Fibroblast of the aortic adventitia (primary cell): ENCODE measurements around the gene PGAM5. TPM values are rescaled to one million over a fixed set of nuclear protein-coding genes. Genes with fewer than 3 reads are reported as not detected.

Source experiments
- DNase-seq: peaks from one replicate; pipeline ENCODE4 v3.0.0-alpha.2; 2010; ENCODE audit warnings: low read depth
- H3K4me3 ChIP-seq: 2 replicates; pipeline ENCODE4 v1.5.1; 2011; ENCODE audit warnings: low read depth, mild to moderate bottlenecking, control low read depth, low read length, moderate library complexity
- total RNA-seq: library from RNA; depleted of rRNA; stranded (reverse); fragments of >200 nt; gene quantifications from 2 replicates; pipeline ENCODE4 v1.2.3, GENCODE V29; 2012; ENCODE audit warnings: low replicate concordance
- TF ChIP-seq, protein P1 (sequence below): IDR thresholded peaks from 2 replicates; pipeline ENCODE4 v1.5.1; 2011; ENCODE audit warnings: mild to moderate bottlenecking, low read length, control low read depth, inconsistent platforms; ENCODE audit not compliant: insufficient read depth

PGAM5 gene
- total RNA-seq, 1 donor: 22.4 TPM

DNA sequence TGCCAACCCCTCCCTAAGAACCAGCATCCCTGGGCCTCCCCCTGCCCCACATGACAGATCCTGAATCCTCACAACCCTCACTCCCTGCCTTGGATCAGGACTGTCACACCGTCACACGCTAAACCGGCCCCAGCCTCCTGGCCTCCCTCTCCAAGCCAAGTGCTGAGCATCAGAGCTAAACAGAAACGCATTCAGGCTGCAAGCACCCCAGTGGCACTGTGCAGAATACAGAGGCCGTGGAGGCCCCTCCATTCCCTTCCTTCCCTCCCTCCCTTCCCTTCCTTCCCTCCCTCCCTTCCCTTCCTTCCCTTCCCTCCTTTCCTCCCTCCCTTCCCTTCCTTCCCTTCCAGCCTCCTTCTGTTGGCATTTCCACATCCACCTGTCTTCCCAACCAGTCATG is 36.1 kb upstream of the PGAM5 start:
- TF ChIP-seq, protein P1, sequence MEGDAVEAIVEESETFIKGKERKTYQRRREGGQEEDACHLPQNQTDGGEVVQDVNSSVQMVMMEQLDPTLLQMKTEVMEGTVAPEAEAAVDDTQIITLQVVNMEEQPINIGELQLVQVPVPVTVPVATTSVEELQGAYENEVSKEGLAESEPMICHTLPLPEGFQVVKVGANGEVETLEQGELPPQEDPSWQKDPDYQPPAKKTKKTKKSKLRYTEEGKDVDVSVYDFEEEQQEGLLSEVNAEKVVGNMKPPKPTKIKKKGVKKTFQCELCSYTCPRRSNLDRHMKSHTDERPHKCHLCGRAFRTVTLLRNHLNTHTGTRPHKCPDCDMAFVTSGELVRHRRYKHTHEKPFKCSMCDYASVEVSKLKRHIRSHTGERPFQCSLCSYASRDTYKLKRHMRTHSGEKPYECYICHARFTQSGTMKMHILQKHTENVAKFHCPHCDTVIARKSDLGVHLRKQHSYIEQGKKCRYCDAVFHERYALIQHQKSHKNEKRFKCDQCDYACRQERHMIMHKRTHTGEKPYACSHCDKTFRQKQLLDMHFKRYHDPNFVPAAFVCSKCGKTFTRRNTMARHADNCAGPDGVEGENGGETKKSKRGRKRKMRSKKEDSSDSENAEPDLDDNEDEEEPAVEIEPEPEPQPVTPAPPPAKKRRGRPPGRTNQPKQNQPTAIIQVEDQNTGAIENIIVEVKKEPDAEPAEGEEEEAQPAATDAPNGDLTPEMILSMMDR: no peak
- no peak for DNase-seq
- no peak overlapping the region for H3K4me3 ChIP-seq

DNA sequence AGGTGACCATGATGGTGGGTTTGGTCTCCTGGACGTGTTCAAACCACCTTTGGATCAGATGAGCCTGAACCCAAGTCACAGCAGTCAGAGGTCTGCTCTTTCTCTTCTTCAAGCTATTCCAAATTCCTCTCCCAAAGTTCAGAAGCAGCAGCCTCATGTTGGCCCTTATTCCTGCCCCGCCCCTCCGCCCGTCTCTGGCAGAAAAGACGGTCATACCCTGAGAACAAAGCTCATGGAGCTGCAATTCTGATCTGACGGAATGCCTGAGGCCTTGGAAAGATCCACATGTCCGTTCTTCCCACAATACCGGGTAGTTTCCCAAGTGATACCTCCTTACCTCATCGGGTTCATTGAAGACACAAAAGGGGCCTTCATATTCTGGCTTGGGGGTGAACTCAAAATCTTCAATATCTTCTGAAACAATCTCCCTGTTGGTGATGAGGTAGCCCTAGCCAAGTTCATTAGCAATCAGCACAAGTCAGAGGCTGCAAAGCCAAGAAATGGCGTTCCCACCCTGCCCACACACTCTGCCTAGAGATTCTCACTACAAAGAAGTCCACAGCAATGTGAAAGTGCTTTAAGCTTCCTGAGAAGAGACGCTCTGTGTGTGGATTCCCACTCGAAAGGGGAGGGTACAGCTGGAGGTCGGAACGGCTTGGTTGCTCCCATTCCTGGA is 34.7 kb upstream of the PGAM5 start:
- DNase-seq: no peak
- TF ChIP-seq, protein P1: no peak
- H3K4me3 ChIP-seq: no peak overlapping the region

GRCh38 chr12:132677492-132677891 is 33.1 kb upstream of the PGAM5 start:
- no peak overlapping the region for H3K4me3 ChIP-seq
- DNase-seq: no peak
- TF ChIP-seq, protein P1: no peak

GRCh38 chr12:132685400-132685799 is 25.2 kb upstream of the PGAM5 start:
- TF ChIP-seq, protein P1: no peak
- peak overlapping the region; percentile 9 for H3K4me3 ChIP-seq
- DNase-seq: no peak

GRCh38 chr12:132686825-132687210 is 23.8 kb upstream of the PGAM5 start:
- TF ChIP-seq, protein P1: no peak
- no peak for DNase-seq
- peak overlapping the region; percentile 68 for H3K4me3 ChIP-seq

GRCh38 chr12:132687211-132688164 is 23.2 kb upstream of the PGAM5 start, which contains the start of the genes POLE and PXMP2:
Gene POLE (minus strand): TSS chr12:132687342. CDS start chr12:132687315, 27 bp downstream.
Gene PXMP2 (plus strand): TSS chr12:132687587. CDS start chr12:132687671, 84 bp downstream.
- TF ChIP-seq, protein P1: no peak
- peak; percentile 92 for DNase-seq
- H3K4me3 ChIP-seq: peak within 1 kb of the TSS; percentile 69
